Measurements from ENCODE around the gene RGMB.

RGMB gene

DNA sequence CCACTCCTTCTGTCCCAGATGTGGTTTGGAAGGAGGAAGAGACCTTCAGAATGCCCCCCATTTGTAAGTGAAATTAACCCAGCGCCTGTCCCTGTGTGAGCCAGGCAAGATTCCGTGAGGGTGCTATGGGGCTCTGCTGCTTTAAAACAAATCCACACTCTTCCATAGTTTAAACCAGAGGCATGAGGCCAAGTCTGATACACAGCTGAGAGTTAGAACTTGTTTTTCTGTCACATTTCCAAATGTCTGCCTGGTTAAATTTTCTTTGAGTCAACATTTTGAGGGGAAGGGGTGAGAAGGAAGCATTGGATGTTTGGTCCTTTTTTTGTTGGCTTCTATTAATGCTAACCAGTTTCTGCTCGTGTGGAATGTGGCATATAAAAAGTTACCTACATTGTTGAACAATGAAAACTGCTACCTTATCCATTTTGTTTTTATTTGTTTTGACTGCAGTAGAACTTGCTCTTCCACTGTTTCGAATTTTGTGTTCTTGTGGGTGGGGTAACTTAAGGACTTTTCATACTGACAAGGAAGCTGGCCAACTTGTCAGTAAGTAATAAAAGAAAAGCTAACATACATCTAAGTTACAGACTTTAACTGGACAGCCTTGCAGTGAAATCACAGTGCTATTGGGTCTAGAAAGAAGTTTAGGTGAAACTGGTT lies 12.9 kb downstream of the RGMB start:
- no peak for DNase-seq

GRCh38 chr5:98787131-98787719 lies 13.8 kb downstream of the RGMB start:
- DNase-seq: no peak

DNA sequence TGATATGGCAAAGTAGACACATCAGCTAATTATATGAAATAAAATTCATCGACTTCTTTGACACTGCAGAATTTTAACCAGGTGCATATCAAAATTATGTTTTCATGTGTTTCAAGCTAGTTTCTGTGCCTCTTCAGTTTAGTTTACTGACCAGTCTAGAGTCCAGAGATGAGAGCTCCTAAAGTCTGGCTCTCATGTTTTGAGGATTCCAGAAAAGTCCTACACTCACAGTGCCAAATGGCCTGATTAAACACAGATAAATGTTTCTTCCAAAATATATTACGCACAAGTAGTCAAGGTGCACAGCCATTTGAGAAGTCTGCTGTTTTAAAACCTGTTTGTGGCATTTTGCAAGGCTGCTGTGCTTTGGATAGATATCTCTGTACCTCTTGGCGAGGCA lies 15.6 kb downstream of the RGMB start:
- no peak for DNase-seq

- no peak for DNase-seq
Measured at GRCh38 chr5:98791001-98791519, 17.6 kb downstream of the RGMB start.

DNA sequence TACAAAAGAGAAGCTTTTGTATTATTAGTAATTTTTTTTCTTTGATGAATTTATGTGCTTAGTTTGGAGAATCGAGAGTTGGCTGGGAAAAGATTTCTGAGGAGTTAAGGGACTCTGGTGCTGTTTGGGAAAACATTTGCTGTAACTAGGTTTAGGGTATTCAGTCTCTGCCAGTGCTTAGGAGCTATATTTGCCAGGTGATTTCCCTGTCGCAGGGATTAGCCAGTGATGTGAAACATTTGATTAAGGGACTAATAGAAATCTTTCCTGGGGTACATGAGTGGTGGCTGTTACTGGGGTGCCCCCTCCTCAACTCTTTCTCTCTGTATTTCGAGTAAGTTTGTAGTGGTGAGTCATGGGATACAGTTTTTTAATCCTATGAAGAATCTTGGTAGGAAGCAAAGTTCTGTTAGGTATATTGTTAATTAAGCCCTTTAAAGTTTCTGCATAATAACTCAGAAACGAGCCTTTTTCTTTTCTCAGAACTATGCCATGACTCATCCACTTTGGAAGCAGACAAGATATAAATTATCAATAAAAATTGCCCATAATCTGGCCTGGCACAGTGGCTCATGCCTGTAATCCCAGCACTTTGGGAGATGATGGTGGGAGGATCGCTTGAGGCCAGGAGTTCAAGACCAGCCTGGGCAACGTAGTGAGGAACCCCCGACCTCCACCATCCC lies 18.6 kb downstream of the RGMB start:
- DNase-seq: no peak

DNA sequence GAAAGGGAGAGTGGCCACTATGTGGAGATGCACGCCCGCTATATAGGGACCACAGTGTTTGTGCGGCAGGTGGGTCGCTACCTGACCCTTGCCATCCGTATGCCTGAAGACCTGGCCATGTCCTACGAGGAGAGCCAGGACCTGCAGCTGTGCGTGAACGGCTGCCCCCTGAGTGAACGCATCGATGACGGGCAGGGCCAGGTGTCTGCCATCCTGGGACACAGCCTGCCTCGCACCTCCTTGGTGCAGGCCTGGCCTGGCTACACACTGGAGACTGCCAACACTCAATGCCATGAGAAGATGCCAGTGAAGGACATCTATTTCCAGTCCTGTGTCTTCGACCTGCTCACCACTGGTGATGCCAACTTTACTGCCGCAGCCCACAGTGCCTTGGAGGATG lies 19.8 kb downstream of the RGMB start:
- no peak for DNase-seq

DNA sequence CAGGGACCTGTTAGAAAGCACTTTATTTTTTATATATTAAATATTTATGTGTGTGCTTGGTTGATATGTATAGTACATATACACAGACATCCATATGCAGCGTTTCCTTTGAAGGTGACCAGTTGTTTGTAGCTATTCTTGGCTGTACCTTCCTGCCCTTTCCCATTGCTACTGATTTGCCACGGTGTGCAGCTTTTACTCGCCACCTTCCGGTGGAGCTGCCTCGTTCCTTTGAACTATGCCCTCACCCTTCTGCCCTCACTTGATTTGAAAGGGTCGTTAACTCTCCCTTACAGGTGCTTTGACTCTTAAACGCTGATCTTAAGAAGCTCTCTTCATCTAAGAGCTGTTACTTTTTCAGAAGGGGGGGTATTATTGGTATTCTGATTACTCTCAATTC lies 20.5 kb downstream of the RGMB start:
- DNase-seq: no peak

- no peak for DNase-seq
Measured at GRCh38 chr5:98794414-98795080, 21.1 kb downstream of the RGMB start.

- DNase-seq: no peak
Measured at GRCh38 chr5:98795243-98795642, 21.8 kb downstream of the RGMB start.

DNA sequence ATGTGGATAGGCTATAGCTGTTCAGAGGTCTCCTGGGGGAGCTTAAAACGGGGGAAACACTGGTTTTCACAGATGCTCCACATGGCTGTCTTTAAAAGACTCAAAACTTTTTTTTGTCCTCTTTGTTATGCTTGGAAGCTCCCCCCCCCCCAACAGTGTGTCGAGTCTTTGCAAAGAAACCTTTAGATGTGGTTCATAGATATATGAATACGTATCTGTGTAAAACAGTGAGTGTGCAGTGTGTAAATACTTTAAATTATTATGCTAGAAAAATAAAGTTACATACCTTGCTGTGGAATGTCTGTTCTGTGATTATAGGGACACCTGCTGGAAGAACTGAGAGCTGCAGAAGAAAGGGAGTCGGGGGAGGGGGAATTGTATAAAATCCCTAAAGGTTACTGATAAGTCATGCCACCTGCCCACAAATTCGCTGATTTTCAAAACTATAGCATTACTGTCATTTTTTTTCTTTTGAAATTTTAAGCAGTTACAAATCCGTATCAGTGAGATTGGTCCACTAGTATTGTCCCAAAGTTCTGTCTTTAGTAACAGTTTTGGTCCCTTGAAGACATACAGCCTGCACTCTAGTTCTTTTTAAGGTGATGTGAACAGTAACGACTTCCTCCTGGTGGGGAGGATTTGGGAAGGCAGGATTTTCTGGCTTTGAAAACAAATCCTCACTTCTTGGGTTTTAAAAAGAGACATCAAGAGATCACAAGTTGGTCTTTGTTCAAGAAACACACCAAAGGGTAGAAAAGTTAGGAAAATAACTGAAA lies 22.9 kb downstream of the RGMB start:
- DNase-seq: no peak

DNA sequence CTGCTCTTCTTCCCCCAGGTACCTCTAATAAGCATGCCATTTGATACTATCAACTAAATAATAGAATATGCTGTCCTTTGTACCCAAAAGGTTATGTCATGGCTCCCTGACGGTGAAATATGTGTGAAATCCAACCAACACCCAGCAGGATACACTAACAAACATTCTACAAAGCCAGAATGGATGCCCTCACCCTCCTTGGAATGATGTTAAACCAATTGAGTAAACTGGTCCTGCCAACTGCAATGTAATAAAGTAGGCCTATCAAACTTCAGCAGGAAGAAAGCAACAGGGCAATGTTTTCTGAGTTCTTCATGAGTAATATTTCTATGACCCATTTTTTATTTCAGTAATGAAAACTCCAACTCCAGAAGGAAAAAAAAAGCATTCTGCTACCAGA lies 24.9 kb downstream of the RGMB start:
- no peak for DNase-seq

DNA sequence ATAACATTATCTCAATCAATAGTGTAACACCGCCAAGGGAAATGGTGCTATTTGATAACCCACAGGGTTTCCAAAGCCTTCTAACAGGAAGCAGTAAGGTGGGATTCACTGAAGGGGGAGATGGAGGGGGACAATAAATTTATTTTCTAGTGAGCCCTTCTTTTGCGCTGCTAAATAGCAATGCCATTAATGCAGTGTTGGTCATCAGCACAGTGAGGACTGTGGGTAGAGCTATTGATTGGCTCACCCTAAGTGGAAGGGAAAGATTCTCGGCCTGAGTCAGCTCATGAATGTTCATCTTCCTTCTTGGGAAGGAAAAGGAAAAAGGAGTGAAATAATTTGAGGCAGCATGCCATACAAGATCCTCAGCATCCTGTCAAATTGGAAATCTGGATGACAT lies 25.4 kb downstream of the RGMB start:
- DNase-seq: no peak

DNA sequence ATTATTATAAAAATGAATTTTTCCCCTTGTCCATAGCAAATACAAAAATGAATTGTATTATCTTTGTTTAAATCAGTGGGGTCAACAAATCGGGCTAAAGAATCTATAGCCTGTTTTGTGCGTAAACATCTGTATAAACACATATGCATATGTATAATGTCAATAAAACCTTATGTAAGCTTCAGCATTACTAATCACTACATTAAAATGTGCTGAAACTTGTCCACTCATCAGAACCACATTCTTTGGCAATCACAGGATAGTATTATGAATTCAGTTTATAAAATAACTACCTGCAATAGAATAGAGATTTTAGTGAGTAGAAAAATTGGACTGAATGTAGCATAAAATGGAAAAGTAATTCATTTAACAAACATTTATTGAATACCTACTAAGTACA lies 30.6 kb downstream of the RGMB start:
- no peak for DNase-seq

GRCh38 chr5:98805070-98805469 lies 31.6 kb downstream of the RGMB start:
- DNase-seq: no peak

DNA sequence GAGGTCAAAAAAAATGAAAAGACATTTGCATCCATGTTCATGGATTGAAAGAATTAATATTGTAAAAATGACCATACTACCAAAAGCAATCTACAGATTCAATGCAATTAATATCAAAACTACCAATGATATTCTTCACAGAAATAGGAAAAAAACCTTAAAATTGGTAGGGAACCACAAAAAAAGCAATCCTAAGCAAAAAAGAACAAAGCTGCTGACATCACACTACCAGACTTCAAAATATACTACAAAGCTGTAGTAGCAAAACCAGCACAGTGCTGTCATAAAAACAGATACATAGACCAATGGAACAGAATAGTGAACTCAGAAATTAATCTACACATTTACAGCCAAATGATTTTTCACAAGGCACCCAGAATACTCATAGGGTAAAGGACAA lies 34.3 kb downstream of the RGMB start:
- no peak for DNase-seq

GRCh38 chr5:98810206-98810605 lies 36.7 kb downstream of the RGMB start:
- DNase-seq: no peak

DNA sequence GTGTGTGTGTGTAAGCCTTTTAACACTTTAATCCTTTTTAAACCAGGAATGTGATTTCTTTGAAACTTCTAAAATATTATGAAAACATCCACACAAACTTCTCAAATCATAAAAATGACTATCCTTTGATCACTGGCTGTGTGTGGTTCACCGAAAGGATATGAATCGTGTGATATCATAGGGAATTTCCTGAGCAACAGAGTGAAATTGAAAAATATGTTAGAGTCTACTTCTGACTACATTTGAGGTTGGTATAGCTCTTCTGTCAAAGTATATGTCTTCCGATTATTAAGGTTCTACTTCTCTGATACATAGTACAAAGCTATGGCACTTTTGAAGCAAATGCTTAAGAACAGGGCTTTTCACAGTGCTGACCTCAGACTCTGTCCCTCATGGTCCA lies 40.3 kb downstream of the RGMB start:
- no peak for DNase-seq

- no peak for DNase-seq
Measured at GRCh38 chr5:98816582-98817222, 43.2 kb downstream of the RGMB start.

- no peak for DNase-seq
Measured at GRCh38 chr5:98825582-98826375, 52.3 kb downstream of the RGMB start.

DNA sequence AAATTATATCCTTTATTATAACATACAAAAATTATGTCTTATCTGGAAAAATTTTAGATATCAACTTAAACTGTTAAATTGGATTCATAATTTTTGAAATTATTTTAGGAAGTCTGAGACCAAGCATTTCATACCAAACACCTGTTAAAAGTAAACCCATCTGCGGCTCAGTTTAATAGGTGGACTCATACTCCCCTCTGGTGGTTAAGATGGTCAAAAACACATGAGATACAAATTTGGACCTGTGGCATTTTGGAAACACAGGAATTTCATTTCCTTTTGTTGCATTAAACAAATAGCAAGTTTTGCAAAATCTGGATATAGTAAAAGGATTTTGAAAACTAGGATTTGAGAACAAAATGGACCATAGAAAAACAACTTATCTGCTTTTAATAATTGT lies 53.7 kb downstream of the RGMB start:
- DNase-seq: no peak

DNA sequence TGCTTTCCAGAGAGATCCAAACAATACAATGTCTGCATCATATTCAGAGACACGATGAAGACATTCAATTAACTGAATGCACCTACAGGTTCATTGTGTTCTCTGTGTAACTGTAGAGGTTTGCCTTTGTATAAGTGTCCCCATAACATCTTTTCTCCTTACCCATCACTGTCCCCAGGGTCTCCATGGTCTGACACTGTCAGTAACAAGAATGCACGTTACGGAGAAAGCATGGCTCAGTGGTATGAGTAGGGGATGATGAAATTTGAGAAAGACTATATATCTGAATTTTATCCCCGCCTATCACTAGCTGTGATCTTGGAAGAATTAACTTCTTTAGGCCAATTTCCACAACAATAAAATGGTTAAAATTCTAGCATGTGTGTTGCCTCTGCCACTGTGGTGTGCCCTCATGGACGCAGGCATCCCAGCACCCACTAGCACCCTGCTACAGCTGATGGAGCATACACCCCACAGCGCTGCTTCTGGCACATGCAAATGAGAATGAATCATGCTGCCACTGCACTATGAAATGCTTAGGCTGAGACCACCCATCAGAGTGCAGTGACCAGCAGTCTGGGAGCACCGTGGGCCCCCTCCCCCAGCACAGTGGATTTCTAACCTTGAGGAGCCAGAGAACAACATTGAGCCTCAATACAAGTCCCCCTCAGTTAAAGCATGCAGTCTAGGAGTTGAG lies 54.3 kb downstream of the RGMB start:
- no peak for DNase-seq

Measured in NK-92 treated with Interleukin-12 subunit alpha and Interleukin-12 subunit beta, amount 100 ng/mL, for 24 hours (cell line).